ENCODE data around the gene THADA.
"Not testable (repeated sequence)": the region's sequence is repeated elsewhere in the genome, so short reads cannot be mapped to it uniquely, and the experiment has no call there.

THADA gene

DNA sequence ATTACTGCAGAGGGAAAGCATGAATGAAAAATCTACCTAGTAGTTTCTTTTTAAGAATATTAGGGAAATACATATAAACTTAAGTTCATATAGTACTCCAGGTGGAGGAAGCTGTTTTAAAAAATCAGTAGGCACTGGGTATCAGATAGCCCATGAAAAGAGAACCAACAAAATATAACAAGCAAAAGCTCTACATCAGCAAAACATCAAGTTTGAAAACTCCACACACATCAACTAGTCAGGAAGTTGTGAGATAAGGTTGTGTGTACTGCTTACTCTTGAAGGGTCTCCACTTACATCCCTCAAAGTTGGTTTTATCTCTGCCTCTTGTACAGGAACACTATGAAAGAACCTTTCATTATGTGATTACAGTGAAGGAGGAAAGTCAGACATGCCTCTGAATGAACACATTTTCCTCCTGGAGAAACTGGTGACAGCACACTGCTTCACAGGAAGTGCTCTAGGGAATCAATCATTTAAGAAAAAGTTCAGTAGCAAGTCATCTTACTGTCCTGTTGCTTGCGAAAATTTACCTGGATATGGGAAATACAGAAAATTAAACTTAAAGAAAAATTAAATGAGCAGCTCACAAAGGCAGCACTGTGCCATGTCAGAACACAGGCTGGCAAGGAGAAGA, 57.7 kb downstream of the THADA start:
- peak overlapping the region in 1 of 2 donors; percentile 2 for H3K9ac ChIP-seq (ENCODE audit: low read length in 2 of 2)
- H3K4me3 ChIP-seq (ENCODE audit: low read length in 2 of 2) = no peak overlapping the region
- H3K27me3 ChIP-seq (ENCODE audit: control insufficient read depth in 1 of 2, insufficient read depth in 2 of 2, low read length in 2 of 2) = no peaks in the 10 kb centered on the region
- peaks cover 4% of the 10 kb centered on the region for H3K4me1 ChIP-seq (ENCODE audit: control insufficient read depth, insufficient read depth, low read length)
- H3K36me3 ChIP-seq (ENCODE audit: control insufficient read depth in 2 of 2, insufficient read depth in 2 of 2, low read length in 2 of 2) = peaks cover 0 to 2% of the 10 kb centered on the region in 2 donors
- peak overlapping the region; percentile 20 for H3K27ac ChIP-seq (ENCODE audit: low read length)
- no peaks in the 10 kb centered on the region for H3K9me3 ChIP-seq (ENCODE audit: control insufficient read depth in 2 of 2, low read length in 2 of 2)

DNA sequence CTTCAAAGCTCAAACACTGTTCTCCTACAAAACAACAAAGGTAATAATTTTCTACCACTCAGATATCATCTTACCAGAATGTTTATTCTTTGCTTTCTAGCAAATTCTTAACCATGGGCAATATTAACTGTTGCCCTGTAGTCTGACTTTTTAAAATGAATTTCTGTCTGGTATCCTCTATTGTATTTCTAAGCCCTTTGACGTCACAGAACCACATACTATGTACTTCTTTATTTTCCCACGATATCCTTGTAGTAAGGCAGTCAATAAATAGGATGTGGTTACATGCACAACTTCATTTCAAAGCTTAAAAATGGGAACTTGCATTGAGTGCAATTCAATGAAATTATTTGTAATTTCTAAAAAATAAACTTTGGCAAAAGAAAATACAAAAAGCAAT, 58.7 kb downstream of the THADA start:
- peaks cover 0 to 2% of the 10 kb centered on the region in 2 donors for H3K36me3 ChIP-seq (ENCODE audit: control insufficient read depth in 2 of 2, insufficient read depth in 2 of 2, low read length in 2 of 2)
- no peaks in the 10 kb centered on the region for H3K9me3 ChIP-seq (ENCODE audit: control insufficient read depth in 2 of 2, low read length in 2 of 2)
- peaks cover 4% of the 10 kb centered on the region for H3K4me1 ChIP-seq (ENCODE audit: control insufficient read depth, insufficient read depth, low read length)
- H3K27ac ChIP-seq (ENCODE audit: low read length) = no peak overlapping the region
- H3K9ac ChIP-seq (ENCODE audit: low read length in 2 of 2) = no peak overlapping the region
- H3K4me3 ChIP-seq (ENCODE audit: low read length in 2 of 2) = no peak overlapping the region
- no peaks in the 10 kb centered on the region for H3K27me3 ChIP-seq (ENCODE audit: control insufficient read depth in 1 of 2, insufficient read depth in 2 of 2, low read length in 2 of 2)

DNA sequence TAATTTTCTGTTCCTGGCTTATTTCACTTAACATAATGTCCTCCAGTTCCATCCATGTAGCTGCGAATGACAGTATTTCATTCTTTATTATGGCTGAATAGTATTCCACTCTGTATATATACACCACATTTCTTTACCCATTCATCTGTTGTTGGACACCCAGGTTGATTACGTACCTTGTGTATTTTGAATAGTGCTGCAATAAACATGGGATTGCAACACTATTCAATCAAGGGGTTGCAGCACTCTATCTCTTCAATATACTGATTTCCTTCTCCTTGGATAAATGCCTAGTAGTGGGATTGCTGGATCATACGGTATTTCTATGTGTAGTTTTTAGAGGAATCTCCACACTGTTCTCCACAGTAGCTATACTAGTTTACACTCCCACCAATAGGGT, 61.3 kb downstream of the THADA start:
- Histone ChIP-seq H3K27me3 (ENCODE audit: control insufficient read depth in 1 of 2, insufficient read depth in 2 of 2, low read length in 2 of 2) (no peaks in the 10 kb centered on the region), H3K4me3 (ENCODE audit: low read length in 2 of 2) (no peak overlapping the region), H3K9ac (ENCODE audit: low read length in 2 of 2) (no peak overlapping the region), H3K36me3 (ENCODE audit: control insufficient read depth in 2 of 2, insufficient read depth in 2 of 2, low read length in 2 of 2) (peaks cover 0 to 2% of the 10 kb centered on the region in 2 donors), H3K27ac (ENCODE audit: low read length) (no peak overlapping the region), H3K4me1 (ENCODE audit: control insufficient read depth, insufficient read depth, low read length) (no peaks in the 10 kb centered on the region), H3K9me3 (ENCODE audit: control insufficient read depth in 2 of 2, low read length in 2 of 2) (no peaks in the 10 kb centered on the region)

DNA sequence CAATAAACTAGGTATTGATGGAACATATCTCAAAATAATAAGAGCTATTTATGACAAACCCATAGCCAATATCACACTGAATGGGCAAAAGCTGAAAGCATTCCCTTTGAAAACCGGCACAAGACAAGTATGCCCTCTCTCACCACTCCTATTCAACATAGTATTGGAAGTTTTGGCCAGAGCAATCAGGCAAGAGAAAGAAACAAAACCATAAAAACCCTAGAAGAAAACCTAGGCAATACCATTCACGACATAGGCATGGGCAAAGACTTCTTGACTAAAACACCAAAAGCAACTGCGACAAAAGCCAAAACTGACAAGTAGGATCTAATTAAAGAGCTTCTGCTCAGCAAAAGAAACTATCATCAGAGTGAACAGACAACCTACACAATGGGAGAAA, 63.3 kb downstream of the THADA start:
- H3K36me3 ChIP-seq (ENCODE audit: control insufficient read depth in 2 of 2, insufficient read depth in 2 of 2, low read length in 2 of 2); H3K4me1 ChIP-seq (ENCODE audit: control insufficient read depth, insufficient read depth, low read length); H3K27me3 ChIP-seq (ENCODE audit: control insufficient read depth in 1 of 2, insufficient read depth in 2 of 2, low read length in 2 of 2); H3K4me3 ChIP-seq (ENCODE audit: low read length in 2 of 2); H3K27ac ChIP-seq (ENCODE audit: low read length); H3K9me3 ChIP-seq (ENCODE audit: control insufficient read depth in 2 of 2, low read length in 2 of 2); H3K9ac ChIP-seq (ENCODE audit: low read length in 2 of 2): not testable (repeated sequence)

DNA sequence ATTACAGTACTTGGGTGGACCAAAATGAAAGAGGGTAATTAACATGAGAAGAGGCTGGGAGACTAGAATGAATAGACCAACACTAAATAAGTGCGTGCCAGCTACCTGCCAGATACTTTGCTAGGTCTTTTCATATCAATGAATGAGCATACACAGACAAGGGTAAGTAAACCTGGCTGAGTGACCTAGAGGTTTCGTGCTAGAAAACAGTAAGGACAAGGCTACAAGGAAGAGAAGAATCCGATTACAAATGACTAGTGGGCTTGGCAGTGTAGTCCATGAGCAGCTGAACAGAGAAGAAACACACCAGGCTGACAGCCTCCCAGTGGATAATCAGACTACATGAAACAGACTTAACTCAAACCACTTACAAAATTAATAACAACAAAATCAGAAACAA, 64.6 kb downstream of the THADA start:
- H3K4me1 ChIP-seq (ENCODE audit: control insufficient read depth, insufficient read depth, low read length) = peaks cover 3% of the 10 kb centered on the region
- peaks cover 0 to 2% of the 10 kb centered on the region in 2 donors for H3K36me3 ChIP-seq (ENCODE audit: control insufficient read depth in 2 of 2, insufficient read depth in 2 of 2, low read length in 2 of 2)
- H3K9me3 ChIP-seq (ENCODE audit: control insufficient read depth in 2 of 2, low read length in 2 of 2) = no peaks in the 10 kb centered on the region
- no peak overlapping the region for H3K9ac ChIP-seq (ENCODE audit: low read length in 2 of 2)
- no peaks in the 10 kb centered on the region for H3K27me3 ChIP-seq (ENCODE audit: control insufficient read depth in 1 of 2, insufficient read depth in 2 of 2, low read length in 2 of 2)
- no peak overlapping the region for H3K27ac ChIP-seq (ENCODE audit: low read length)
- H3K4me3 ChIP-seq (ENCODE audit: low read length in 2 of 2) = no peak overlapping the region

DNA sequence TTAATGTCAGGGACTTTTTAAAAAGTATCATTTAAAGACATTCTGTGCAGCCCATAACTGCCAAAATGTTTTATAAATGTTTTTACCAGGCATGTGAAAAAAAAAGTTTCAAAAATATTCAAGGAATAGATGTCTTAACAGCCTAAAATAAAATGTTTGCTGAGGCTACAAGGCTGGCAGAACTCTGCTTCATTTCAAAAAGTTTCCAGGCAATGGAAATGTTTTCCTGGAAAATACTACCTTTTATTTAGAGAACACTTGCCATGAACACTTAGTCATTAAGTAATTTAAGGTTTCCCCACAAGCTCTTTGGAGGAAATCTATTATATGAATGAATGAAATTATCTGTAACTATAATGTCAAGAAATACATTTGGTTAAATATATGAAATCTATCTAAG, 68.8 kb downstream of the THADA start:
- Histone ChIP-seq H3K4me1 (ENCODE audit: control insufficient read depth, insufficient read depth, low read length) (peaks cover 5% of the 10 kb centered on the region), H3K27ac (ENCODE audit: low read length) (peak overlapping the region; percentile 26), H3K4me3 (ENCODE audit: low read length in 2 of 2) (no peak overlapping the region), H3K9me3 (ENCODE audit: control insufficient read depth in 2 of 2, low read length in 2 of 2) (peaks cover 0 to 4% of the 10 kb centered on the region in 2 donors), H3K9ac (ENCODE audit: low read length in 2 of 2) (no peak overlapping the region), H3K27me3 (ENCODE audit: control insufficient read depth in 1 of 2, insufficient read depth in 2 of 2, low read length in 2 of 2) (no peaks in the 10 kb centered on the region), H3K36me3 (ENCODE audit: control insufficient read depth in 2 of 2, insufficient read depth in 2 of 2, low read length in 2 of 2) (no peaks in the 10 kb centered on the region)

DNA sequence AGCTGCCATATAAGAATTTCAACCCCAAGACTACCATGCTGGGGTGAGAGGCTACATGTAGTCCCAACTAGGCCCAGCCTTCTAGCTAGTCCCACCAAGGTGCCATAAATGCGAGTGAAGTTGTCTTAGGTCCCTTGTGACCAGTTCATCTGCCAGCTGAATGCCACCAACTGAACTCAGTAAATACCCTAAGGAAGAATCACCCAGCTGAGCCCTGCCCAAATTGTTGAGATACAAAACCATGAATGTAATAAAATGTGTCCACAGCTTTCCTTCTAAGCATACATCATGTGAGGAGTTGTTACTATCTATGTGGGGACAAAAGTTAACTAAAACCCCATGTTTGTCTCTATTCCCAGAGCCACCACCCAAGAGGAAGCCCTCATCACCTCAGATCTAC, 70.3 kb downstream of the THADA start:
- no peaks in the 10 kb centered on the region for H3K36me3 ChIP-seq (ENCODE audit: control insufficient read depth in 2 of 2, insufficient read depth in 2 of 2, low read length in 2 of 2)
- peaks cover 0 to 4% of the 10 kb centered on the region in 2 donors for H3K9me3 ChIP-seq (ENCODE audit: control insufficient read depth in 2 of 2, low read length in 2 of 2)
- peak overlapping the region; percentile 13 for H3K27ac ChIP-seq (ENCODE audit: low read length)
- H3K9ac ChIP-seq (ENCODE audit: low read length in 2 of 2) = no peak overlapping the region
- peaks cover 5% of the 10 kb centered on the region for H3K4me1 ChIP-seq (ENCODE audit: control insufficient read depth, insufficient read depth, low read length)
- H3K4me3 ChIP-seq (ENCODE audit: low read length in 2 of 2) = no peak overlapping the region
- H3K27me3 ChIP-seq (ENCODE audit: control insufficient read depth in 1 of 2, insufficient read depth in 2 of 2, low read length in 2 of 2) = no peaks in the 10 kb centered on the region

DNA sequence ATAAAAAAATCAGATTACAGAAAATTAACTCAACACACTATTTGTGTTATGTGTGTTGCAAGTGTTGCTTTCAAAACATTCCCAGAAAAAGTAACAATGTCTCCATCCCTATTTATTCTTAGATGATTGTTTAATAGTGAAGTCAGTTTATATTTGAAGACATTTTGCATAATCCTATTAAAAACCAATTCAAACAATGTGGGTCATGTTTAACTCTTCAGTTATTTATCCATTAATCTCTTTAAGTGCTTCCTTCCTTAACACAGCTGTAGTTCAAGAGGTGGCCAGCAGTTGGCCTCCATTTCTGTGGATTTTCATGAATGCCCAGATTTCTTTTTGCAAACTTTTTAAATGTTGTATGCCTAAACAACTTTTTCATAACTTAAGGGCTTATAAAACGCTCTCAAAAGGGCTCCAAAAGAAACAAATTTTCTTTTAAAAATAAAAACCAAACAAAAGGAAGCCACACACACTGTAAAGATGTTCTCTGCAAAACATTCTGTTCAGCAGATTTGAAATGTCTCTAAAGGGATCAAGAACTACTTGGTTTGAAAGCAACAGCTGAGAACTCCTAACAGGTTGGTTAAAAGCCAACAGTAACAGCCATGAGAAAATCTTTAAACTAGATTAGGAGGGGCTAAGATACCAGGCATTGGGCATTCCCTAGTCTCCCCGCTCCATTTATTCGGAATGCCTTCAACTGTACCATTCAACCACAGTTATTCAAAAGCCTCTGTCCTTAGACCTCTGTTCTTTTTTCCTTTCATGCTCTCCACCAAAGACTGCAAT, 71.5 kb downstream of the THADA start:
- Histone ChIP-seq H3K4me1 (ENCODE audit: control insufficient read depth, insufficient read depth, low read length) (peaks cover 10% of the 10 kb centered on the region), H3K9ac (ENCODE audit: low read length in 2 of 2) (no peak overlapping the region), H3K27me3 (ENCODE audit: control insufficient read depth in 1 of 2, insufficient read depth in 2 of 2, low read length in 2 of 2) (no peaks in the 10 kb centered on the region), H3K4me3 (ENCODE audit: low read length in 2 of 2) (no peak overlapping the region), H3K9me3 (ENCODE audit: control insufficient read depth in 2 of 2, low read length in 2 of 2) (peaks cover 0 to 4% of the 10 kb centered on the region in 2 donors), H3K27ac (ENCODE audit: low read length) (peak overlapping the region; percentile 19), H3K36me3 (ENCODE audit: control insufficient read depth in 2 of 2, insufficient read depth in 2 of 2, low read length in 2 of 2) (no peaks in the 10 kb centered on the region)

DNA sequence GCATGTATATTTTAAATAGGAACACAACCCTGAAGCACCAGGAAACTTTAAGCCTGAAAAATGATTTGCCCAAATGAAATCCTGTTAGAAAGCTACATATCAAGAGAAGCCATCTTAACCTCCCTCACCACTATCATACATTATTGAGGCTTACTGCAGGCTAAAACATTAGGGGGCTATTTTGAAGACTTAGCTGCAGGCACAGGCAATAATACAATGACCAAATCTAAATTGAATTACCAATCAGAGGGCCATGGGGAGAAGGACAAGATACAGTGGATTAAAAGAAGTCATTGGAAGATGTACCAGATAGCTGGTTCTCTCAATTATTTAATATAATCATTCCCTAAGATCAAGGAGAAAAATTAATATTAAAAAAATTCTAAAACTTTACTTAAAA, 73.7 kb downstream of the THADA start:
- H3K4me1 ChIP-seq (ENCODE audit: control insufficient read depth, insufficient read depth, low read length) = peaks cover 18% of the 10 kb centered on the region
- no peaks in the 10 kb centered on the region for H3K27me3 ChIP-seq (ENCODE audit: control insufficient read depth in 1 of 2, insufficient read depth in 2 of 2, low read length in 2 of 2)

DNA sequence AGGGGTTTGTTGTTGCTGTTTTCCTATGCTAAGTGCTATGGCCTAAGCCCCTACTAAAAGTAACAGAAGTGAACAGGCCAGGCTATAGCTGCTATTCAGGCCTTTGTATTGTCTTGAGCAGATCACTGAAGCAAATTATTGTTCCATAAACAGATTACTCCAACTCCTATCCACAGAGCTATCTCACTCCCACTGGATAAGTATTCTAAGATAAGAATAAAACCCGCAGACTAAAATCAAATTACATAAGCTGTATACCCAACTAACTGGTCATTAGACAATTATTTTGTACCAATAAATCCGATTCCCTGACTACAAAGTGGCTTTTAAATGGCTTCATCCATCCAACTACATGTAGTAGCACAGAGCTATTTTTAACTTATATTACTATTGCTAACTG, 74.3 kb downstream of the THADA start:
- no peaks in the 10 kb centered on the region for H3K36me3 ChIP-seq (ENCODE audit: control insufficient read depth in 2 of 2, insufficient read depth in 2 of 2, low read length in 2 of 2)
- H3K9ac ChIP-seq (ENCODE audit: low read length in 2 of 2) = no peak overlapping the region
- H3K4me1 ChIP-seq (ENCODE audit: control insufficient read depth, insufficient read depth, low read length) = peaks cover 18% of the 10 kb centered on the region
- H3K27ac ChIP-seq (ENCODE audit: low read length) = no peak overlapping the region
- H3K27me3 ChIP-seq (ENCODE audit: control insufficient read depth in 1 of 2, insufficient read depth in 2 of 2, low read length in 2 of 2) = no peaks in the 10 kb centered on the region
- peaks cover 0 to 4% of the 10 kb centered on the region in 2 donors for H3K9me3 ChIP-seq (ENCODE audit: control insufficient read depth in 2 of 2, low read length in 2 of 2)
- H3K4me3 ChIP-seq (ENCODE audit: low read length in 2 of 2) = no peak overlapping the region

More for the DNA sequence above, 73.7 kb downstream of the THADA start:
- H3K36me3 ChIP-seq (ENCODE audit: control insufficient read depth in 2 of 2, insufficient read depth in 2 of 2, low read length in 2 of 2) = no peaks in the 10 kb centered on the region
- peaks cover 0 to 4% of the 10 kb centered on the region in 2 donors for H3K9me3 ChIP-seq (ENCODE audit: control insufficient read depth in 2 of 2, low read length in 2 of 2)
- no peak overlapping the region for H3K9ac ChIP-seq (ENCODE audit: low read length in 2 of 2)
- H3K4me3 ChIP-seq (ENCODE audit: low read length in 2 of 2) = no peak overlapping the region
- no peak overlapping the region for H3K27ac ChIP-seq (ENCODE audit: low read length)

DNA sequence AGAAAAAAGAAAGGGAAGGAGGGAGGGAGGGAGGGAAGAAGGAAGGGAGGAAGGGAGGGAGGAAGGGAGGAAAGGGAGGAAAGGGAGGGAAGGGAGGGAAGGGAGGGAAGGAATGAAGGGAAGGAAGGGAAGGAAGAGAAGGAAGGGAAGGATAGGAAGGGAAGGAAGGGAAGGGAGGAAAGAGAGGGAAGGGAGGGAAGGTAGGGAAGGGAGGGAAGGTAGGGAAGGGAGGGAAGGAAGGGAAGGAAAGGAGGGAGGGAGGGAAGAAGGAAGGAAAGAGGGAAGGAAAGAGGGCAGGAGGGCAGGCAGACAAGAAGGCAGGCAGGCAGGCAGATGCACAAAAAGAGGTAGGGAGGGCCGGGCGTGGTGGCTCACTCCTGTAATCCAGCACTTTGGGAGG, 74.9 kb downstream of the THADA start:
- Histone ChIP-seq H3K4me1 (ENCODE audit: control insufficient read depth, insufficient read depth, low read length) (peaks cover 13% of the 10 kb centered on the region), H3K9me3 (ENCODE audit: control insufficient read depth in 2 of 2, low read length in 2 of 2) (peaks cover 0 to 4% of the 10 kb centered on the region in 2 donors), H3K36me3 (ENCODE audit: control insufficient read depth in 2 of 2, insufficient read depth in 2 of 2, low read length in 2 of 2) (no peaks in the 10 kb centered on the region), H3K9ac (ENCODE audit: low read length in 2 of 2) (no peak overlapping the region), H3K27ac (ENCODE audit: low read length) (no peak overlapping the region), H3K4me3 (ENCODE audit: low read length in 2 of 2) (no peak overlapping the region), H3K27me3 (ENCODE audit: control insufficient read depth in 1 of 2, insufficient read depth in 2 of 2, low read length in 2 of 2) (no peaks in the 10 kb centered on the region)

Measured in stomach smooth muscle (tissue), 2 donors.